GM20431 (cell line): Measurements from ENCODE around the gene ZFP91.

ENCODE experiments used
- in situ Hi-C: fragments of 300-500 bp; cut with MseI, MboI; formaldehyde crosslinking; loops from one replicate; pipeline ENCODE4 v1.15.0; 2020; ENCODE audit warnings: low sequenced_read_pairs; ENCODE audit not compliant: unreplicated experiment

ZFP91 gene

GRCh38 chr11:58626934-58627483, 48.1 kb downstream of the ZFP91 start:
- in situ Hi-C loops = no loop called here

- in situ Hi-C loops = no loop called here
These were observed 49.6 kb downstream of the ZFP91 start for GRCh38 chr11:58628446-58628845.

GRCh38 chr11:58629857-58630256, 51.0 kb downstream of the ZFP91 start:
- in situ Hi-C loops = no loop called here

- in situ Hi-C loops = no loop called here
These were observed 52.5 kb downstream of the ZFP91 start for GRCh38 chr11:58631378-58631777.

- in situ Hi-C loops = no loop called here
These were observed 53.6 kb downstream of the ZFP91 start for GRCh38 chr11:58632510-58632909.

- in situ Hi-C loops = no loop called here
These were observed 57.7 kb downstream of the ZFP91 start for GRCh38 chr11:58636587-58636986.

GRCh38 chr11:58637371-58637770, 58.5 kb downstream of the ZFP91 start:
- in situ Hi-C loops = no loop called here

GRCh38 chr11:58639103-58639502, 60.2 kb downstream of the ZFP91 start:
- in situ Hi-C loops = no loop called here

GRCh38 chr11:58639669-58640068, 60.8 kb downstream of the ZFP91 start:
- in situ Hi-C loops = no loop called here

GRCh38 chr11:58640386-58641023, 61.6 kb downstream of the ZFP91 start:
- in situ Hi-C loops = no loop called here

GRCh38 chr11:58641341-58641740, 62.5 kb downstream of the ZFP91 start:
- in situ Hi-C loops = no loop called here

- in situ Hi-C loops = no loop called here
These were observed 63.1 kb downstream of the ZFP91 start for GRCh38 chr11:58641803-58642581.

GRCh38 chr11:58645854-58646253, 67.0 kb downstream of the ZFP91 start:
- in situ Hi-C loops = no loop called here

- in situ Hi-C loops = no loop called here
These were observed 68.4 kb downstream of the ZFP91 start for GRCh38 chr11:58647141-58647699.

GRCh38 chr11:58647866-58648265, 69.0 kb downstream of the ZFP91 start:
- in situ Hi-C loops = no loop called here

GRCh38 chr11:58649623-58650022, 70.8 kb downstream of the ZFP91 start:
- in situ Hi-C loops = no loop called here

- in situ Hi-C loops = no loop called here
These were observed 71.6 kb downstream of the ZFP91 start for GRCh38 chr11:58650496-58650895.

GRCh38 chr11:58652726-58653280, 73.9 kb downstream of the ZFP91 start:
- in situ Hi-C loops = no loop called here

GRCh38 chr11:58654079-58654907, 75.4 kb downstream of the ZFP91 start:
- in situ Hi-C loops = no loop called here

GRCh38 chr11:58654908-58655296, 76.0 kb downstream of the ZFP91 start:
- in situ Hi-C loops = no loop called here
